ENCODE measurements around the gene CXCL14. TPM values are rescaled to one million over a fixed set of nuclear protein-coding genes. Genes with fewer than 3 reads are reported as not detected.

CXCL14 gene
- total RNA-seq, 4 donors from 2014 or later, result 0.42 to 4.0 (median 2.6) TPM

GRCh38 chr5:135594416-135594960 lies 15.7 kb upstream of the CXCL14 start:
- no peaks in the 10 kb centered on the region for H3K4me1 ChIP-seq
- no peaks in the 10 kb centered on the region for H3K9me3 ChIP-seq
- 93% methylated on average over 2 of the region's 2 CpGs for WGBS
- no peak for DNase-seq (ENCODE audit: extremely low spot score)
- H3K4me3 ChIP-seq, result no peak overlapping the region
- H3K27me3 ChIP-seq, result peaks cover 0 to 18% (median 0%) of the 10 kb centered on the region in 4 donors
- H3K36me3 ChIP-seq, result no peaks in the 10 kb centered on the region
- TF ChIP-seq EP300 (IDR thresholded peaks at IDR 0.05) (no peak), POLR2AphosphoS5 (IDR thresholded peaks at IDR 0.05) (no peak), CTCF (IDR thresholded peaks at IDR 0.05) (no peak), POLR2A (IDR thresholded peaks at IDR 0.05; ENCODE audit: low read depth) (no peak)
- no peak overlapping the region for H3K27ac ChIP-seq (replicated peaks in 1 of 4)
- intact Hi-C loops (cut with DNase I), result no loop called here

- Histone ChIP-seq H3K9me3 (no peaks in the 10 kb centered on the region), H3K4me1 (no peaks in the 10 kb centered on the region), H3K27ac (replicated peaks in 1 of 4) (no peak overlapping the region), H3K27me3 (peaks cover 0 to 18% (median 0%) of the 10 kb centered on the region in 4 donors), H3K4me3 (no peak overlapping the region), H3K36me3 (no peaks in the 10 kb centered on the region)
- DNase-seq (ENCODE audit: extremely low spot score), result no peak
- no peak for TF ChIP-seq EP300 (IDR thresholded peaks at IDR 0.05)
- no peak for TF ChIP-seq CTCF (IDR thresholded peaks at IDR 0.05)
- intact Hi-C loops (cut with DNase I), result no loop called here
- 79% methylated on average over 2 of the region's 2 CpGs for WGBS
Measured at GRCh38 chr5:135593886-135594285, 15.1 kb upstream of the CXCL14 start.

GRCh38 chr5:135593141-135593540 lies 14.3 kb upstream of the CXCL14 start:
- Histone ChIP-seq H3K4me3 (no peak overlapping the region), H3K9me3 (no peaks in the 10 kb centered on the region), H3K4me1 (no peaks in the 10 kb centered on the region), H3K27me3 (peaks cover 0 to 18% (median 0%) of the 10 kb centered on the region in 4 donors), H3K36me3 (no peaks in the 10 kb centered on the region), H3K27ac (replicated peaks in 1 of 4) (no peak overlapping the region)
- WGBS, result 67% methylated on average over 3 of the region's 3 CpGs
- intact Hi-C loops (cut with DNase I), result no loop called here
- TF ChIP-seq POLR2AphosphoS5 (IDR thresholded peaks at IDR 0.05), result no peak
- no peak for TF ChIP-seq POLR2A (IDR thresholded peaks at IDR 0.05; ENCODE audit: low read depth)
- no peak for TF ChIP-seq CTCF (IDR thresholded peaks at IDR 0.05)
- TF ChIP-seq EP300 (IDR thresholded peaks at IDR 0.05), result no peak
- DNase-seq (ENCODE audit: extremely low spot score), result no peak

- Histone ChIP-seq H3K4me1 (no peaks in the 10 kb centered on the region), H3K36me3 (no peaks in the 10 kb centered on the region), H3K27me3 (peaks cover 0 to 18% (median 0%) of the 10 kb centered on the region in 4 donors), H3K27ac (replicated peaks in 1 of 4) (no peak overlapping the region), H3K9me3 (no peaks in the 10 kb centered on the region), H3K4me3 (no peak overlapping the region)
- intact Hi-C loops (cut with DNase I), result no loop called here
- no peak for DNase-seq (ENCODE audit: extremely low spot score)
- WGBS, result 77% methylated on average over 6 of the region's 6 CpGs
- no peak for TF ChIP-seq POLR2AphosphoS5 (IDR thresholded peaks at IDR 0.05)
- no peak for TF ChIP-seq POLR2A (IDR thresholded peaks at IDR 0.05; ENCODE audit: low read depth)
- TF ChIP-seq CTCF (IDR thresholded peaks at IDR 0.05), result no peak
- TF ChIP-seq EP300 (IDR thresholded peaks at IDR 0.05), result no peak
Measured at GRCh38 chr5:135592312-135593045, 13.7 kb upstream of the CXCL14 start.
